HT1080 (cell line): ENCODE measurements around the gene OR14I1. TPM values are rescaled to one million over a fixed set of nuclear protein-coding genes. Genes with fewer than 3 reads are reported as not detected.
A peak's percentile ranks its signal among the peaks of the same experiment; 100 is the strongest.

ENCODE experiments used
- DNase-seq: peaks from one replicate; pipeline ENCODE4 v3.0.0-alpha.2; 2015; ENCODE audit warnings: low read depth
- polyA plus RNA-seq, 2 experiments: library from polyadenylated mRNA; depleted of rRNA; stranded (reverse); fragments of >200 nt; gene quantifications; 2 replicates each; pipeline ENCODE4 v1.2.3, GENCODE V29; 2015
- total RNA-seq: library from RNA; depleted of rRNA; stranded (reverse); fragments of >200 nt; shearing (Covaris generic); gene quantifications from 2 replicates; pipeline ENCODE4 v1.2.3, GENCODE V29; 2014; rRNA removed

The OR14I1 gene
- total RNA-seq: not detected in 2 replicates
- not detected in 2 replicates for polyA plus RNA-seq (2015; cell fraction: cytosol; rRNA removed)
- polyA plus RNA-seq (2015; cell fraction: nucleus; rRNA removed): not detected in 2 replicates

- no peak for DNase-seq
These were observed at the start of gene OR14I1 for GRCh38 chr1:248702714-248703113. TSS of gene OR14I1 (minus strand) at chr1:248702766.

- DNase-seq: no peak
These were observed 49.1 kb upstream of the OR14I1 start for GRCh38 chr1:248751635-248752034.

GRCh38 chr1:248751142-248751541, 48.6 kb upstream of the OR14I1 start:
- DNase-seq: no peak

GRCh38 chr1:248750496-248750895, 47.9 kb upstream of the OR14I1 start:
- DNase-seq: no peak

GRCh38 chr1:248748211-248748610, 45.6 kb upstream of the OR14I1 start:
- DNase-seq: no peak

GRCh38 chr1:248740876-248741275, 38.3 kb upstream of the OR14I1 start:
- DNase-seq: no peak

- no peak for DNase-seq
These were observed 37.1 kb upstream of the OR14I1 start for GRCh38 chr1:248739572-248740205.

- no peak for DNase-seq
These were observed 34.9 kb upstream of the OR14I1 start for GRCh38 chr1:248737457-248737856.

GRCh38 chr1:248736977-248737376, 34.4 kb upstream of the OR14I1 start:
- no peak for DNase-seq

- no peak for DNase-seq
These were observed 31.0 kb upstream of the OR14I1 start for GRCh38 chr1:248733566-248733965.

- peak; percentile 86 for DNase-seq
These were observed 28.2 kb upstream of the OR14I1 start for GRCh38 chr1:248730507-248731335.

GRCh38 chr1:248714248-248714647, 11.7 kb upstream of the OR14I1 start:
- DNase-seq: no peak

- no peak for DNase-seq
These were observed 7.8 kb upstream of the OR14I1 start for GRCh38 chr1:248710305-248710900.

GRCh38 chr1:248704606-248705005, 2.0 kb upstream of the OR14I1 start:
- DNase-seq: no peak

GRCh38 chr1:248703674-248704073, 1.1 kb upstream of the OR14I1 start:
- DNase-seq: no peak

GRCh38 chr1:248699099-248699498, 3.5 kb downstream of the OR14I1 start:
- DNase-seq: no peak

GRCh38 chr1:248697907-248698306, 4.7 kb downstream of the OR14I1 start:
- DNase-seq: no peak

- no peak for DNase-seq
These were observed 5.8 kb downstream of the OR14I1 start for GRCh38 chr1:248696774-248697173.

- DNase-seq: peak; percentile 34
These were observed 6.3 kb downstream of the OR14I1 start for GRCh38 chr1:248696261-248696660.

- DNase-seq: no peak
These were observed 7.0 kb downstream of the OR14I1 start for GRCh38 chr1:248695451-248696132.

- DNase-seq: peak; percentile 27
These were observed 10.9 kb downstream of the OR14I1 start for GRCh38 chr1:248691567-248692155.
